ENCODE measurements around the gene PRRT1.

The PRRT1 gene

GRCh38 chr6:32156891-32157290, 5.2 kb upstream of the PRRT1 start:
- no peak for TF ChIP-seq TARDBP (IDR thresholded peaks at IDR 0.05)
- no peak for TF ChIP-seq CTBP1 (IDR thresholded peaks at IDR 0.05; ENCODE audit: borderline replicate concordance)
- TF ChIP-seq LEF1 (IDR thresholded peaks at IDR 0.05; ENCODE audit: borderline replicate concordance): no peak
- TF ChIP-seq NFRKB (IDR thresholded peaks at IDR 0.05): no peak
- no peak for TF ChIP-seq ZNF384 (IDR thresholded peaks at IDR 0.05)
- TF ChIP-seq FOXK2 (IDR thresholded peaks at IDR 0.05): no peak
- no peak for TF ChIP-seq BHLHE40 (IDR thresholded peaks at IDR 0.05; ENCODE audit: borderline replicate concordance)
- no peak for TF ChIP-seq L3MBTL2 (conservative IDR thresholded peaks at IDR 0.05)
- no peak for TF ChIP-seq FOXM1 (IDR thresholded peaks at IDR 0.05; ENCODE audit: borderline replicate concordance)
- no peak for DNase-seq (ENCODE audit: extremely low spot score)
- CTCF ChIA-PET: no interaction called here
- POLR2A ChIA-PET: no interaction called here

- POLR2A ChIA-PET: interaction anchor here (0.7 to 1.2 kb wide), 5 partner anchors 22 to 348 kb away, joined by 3 to 7 read pairs (median 3); partner anchors contain the start of genes AGPAT1, ATF6B and LSM2
- TF ChIP-seq L3MBTL2 (conservative IDR thresholded peaks at IDR 0.05) (peak; percentile 55), HDGF (IDR thresholded peaks at IDR 0.05; ENCODE audit: borderline replicate concordance) (no peak), FOXK2 (IDR thresholded peaks at IDR 0.05) (no peak)
- DNase-seq (ENCODE audit: extremely low spot score): peak; percentile 72
- CTCF ChIA-PET: interaction anchor here (0.6 kb wide), 1 partner anchor 8 kb away, joined by 3 read pairs; no protein-coding TSS in a partner anchor
Measured at GRCh38 chr6:32154514-32155161, 2.9 kb upstream of the PRRT1 start.

GRCh38 chr6:32153564-32154513, 2.1 kb upstream of the PRRT1 start, which contains the start of gene PPT2:
TSS of gene PPT2 (plus strand) at chr6:32154141. CDS start at chr6:32154595, 454 bp downstream.
- peak; percentile 90 for DNase-seq (ENCODE audit: extremely low spot score)
- CTCF ChIA-PET: no interaction called here
- POLR2A ChIA-PET: interaction anchor here (0.7 to 2.2 kb wide), 11 partner anchors 18 to 347 kb away, joined by 3 to 57 read pairs (median 4); partner anchors contain the start of genes AGPAT1, ATF6B, FKBPL and LSM2
- TF ChIP-seq BHLHE40 (IDR thresholded peaks at IDR 0.05; ENCODE audit: borderline replicate concordance) (peak; percentile 59; the same call in 1 of the 2 replicates), ELF4 (IDR thresholded peaks at IDR 0.05) (no peak), ARNT (IDR thresholded peaks at IDR 0.05) (peak; percentile 41; the same call in 1 of the 2 replicates), L3MBTL2 (conservative IDR thresholded peaks at IDR 0.05) (no peak), ZNF384 (IDR thresholded peaks at IDR 0.05) (no peak), CTBP1 (IDR thresholded peaks at IDR 0.05; ENCODE audit: borderline replicate concordance) (no peak), SUZ12 (IDR thresholded peaks at IDR 0.05) (no peak), PKNOX1 (IDR thresholded peaks at IDR 0.05) (peak; percentile 55), FOXK2 (IDR thresholded peaks at IDR 0.05) (peak; percentile 86), FOXM1 (IDR thresholded peaks at IDR 0.05; ENCODE audit: borderline replicate concordance) (no peak), NFRKB (IDR thresholded peaks at IDR 0.05) (no peak), SP1 (IDR thresholded peaks at IDR 0.05) (no peak), FOXA1 (IDR thresholded peaks at IDR 0.05) (no peak)

- POLR2A ChIA-PET: interaction anchor here (1.0 to 2.2 kb wide), 8 partner anchors 19 to 42 kb away, joined by 3 to 57 read pairs (median 6); partner anchors contain the start of genes ATF6B, FKBPL, GPSM3 and PBX2
- TF ChIP-seq ELF4 (IDR thresholded peaks at IDR 0.05) (no peak), L3MBTL2 (conservative IDR thresholded peaks at IDR 0.05) (peak; percentile 19), SP1 (IDR thresholded peaks at IDR 0.05) (no peak), NFRKB (IDR thresholded peaks at IDR 0.05) (no peak)
- CTCF ChIA-PET: interaction anchor here (0.7 to 1.0 kb wide), 2 partner anchors 36 to 271 kb away, joined by 3 to 4 read pairs; no protein-coding TSS in a partner anchor
- peak; percentile 59 for DNase-seq (ENCODE audit: extremely low spot score)
Measured at GRCh38 chr6:32152769-32153563, 1.2 kb upstream of the PRRT1 start.

- no peak for DNase-seq (ENCODE audit: extremely low spot score)
- POLR2A ChIA-PET: interaction anchor here (1.0 to 2.2 kb wide), 4 partner anchors 20 to 42 kb away, joined by 3 to 57 read pairs (median 12); partner anchors contain the start of genes ATF6B, FKBPL and GPSM3
- CTCF ChIA-PET: no interaction called here
- TF ChIP-seq TARDBP (IDR thresholded peaks at IDR 0.05) (no peak), NFRKB (IDR thresholded peaks at IDR 0.05) (no peak), PKNOX1 (IDR thresholded peaks at IDR 0.05) (no peak), LEF1 (IDR thresholded peaks at IDR 0.05; ENCODE audit: borderline replicate concordance) (no peak), SP1 (IDR thresholded peaks at IDR 0.05) (no peak), SUZ12 (IDR thresholded peaks at IDR 0.05) (no peak), ARNT (IDR thresholded peaks at IDR 0.05) (no peak), FOXA1 (IDR thresholded peaks at IDR 0.05) (no peak), FOXK2 (IDR thresholded peaks at IDR 0.05) (no peak), HDGF (IDR thresholded peaks at IDR 0.05; ENCODE audit: borderline replicate concordance) (no peak), L3MBTL2 (conservative IDR thresholded peaks at IDR 0.05) (no peak), ZNF384 (IDR thresholded peaks at IDR 0.05) (no peak), ELF4 (IDR thresholded peaks at IDR 0.05) (no peak), CTBP1 (IDR thresholded peaks at IDR 0.05; ENCODE audit: borderline replicate concordance) (no peak), BHLHE40 (IDR thresholded peaks at IDR 0.05; ENCODE audit: borderline replicate concordance) (no peak)
Measured at GRCh38 chr6:32151181-32151862, 417 bp downstream of the PRRT1 start.

Data from HEK293T (cell line).